Thyroid gland (tissue), 4 donors: Measurements from ENCODE around the gene IWS1. TPM values are rescaled to one million over a fixed set of nuclear protein-coding genes. Genes with fewer than 3 reads are reported as not detected.

ENCODE experiments used
- DNase-seq, 2 donors: peaks; one replicate each; pipeline ENCODE4 v3.0.0-alpha.2; 2019
- H3K27ac ChIP-seq, 3 donors: fragments of 200-600 bp; sonication (generic); 1 replicate in 2 of 3; 2 replicates in 1 of 3; pipeline ENCODE4 v1.5.1; 2016 to 2019; ENCODE audit warnings: mild to moderate bottlenecking in 1 of 3, moderate library complexity in 1 of 3
- H3K27me3 ChIP-seq: fragments of 200-600 bp; sonication (generic); one replicate; pipeline ENCODE4 v1.5.1; 2019
- H3K36me3 ChIP-seq, 2 donors: fragments of 200-600 bp; sonication (generic); one replicate each; pipeline ENCODE4 v1.5.1; 2016 to 2019
- H3K4me1 ChIP-seq, 2 donors: fragments of 200-600 bp; sonication (generic); one replicate each; pipeline ENCODE4 v1.5.1; 2017 to 2019
- H3K4me3 ChIP-seq, 3 donors: fragments of 200-600 bp; sonication (generic); replicated peaks in 1 of 3; 1 replicate in 2 of 3; 2 replicates in 1 of 3; pipeline ENCODE4 v1.5.1; 2016; ENCODE audit warnings: mild to moderate bottlenecking in 1 of 3
- H3K9me3 ChIP-seq: fragments of 200-600 bp; sonication (generic); one replicate; pipeline ENCODE4 v1.5.1; 2017
- CTCF ChIP-seq, 6 experiments: fragments of 200-600 bp in 3 of 6; fragments of 450-650 bp in 3 of 6; sonication (generic) in 3 of 6; IDR thresholded peaks; one replicate each; pipeline ENCODE4 v1.5.1; 2016 to 2019; ENCODE audit warnings: antibody characterized with exemption in 6 of 6, mild to moderate bottlenecking in 2 of 6, inconsistent platforms in 1 of 6, moderate library complexity in 1 of 6
- POLR2A ChIP-seq, 2 donors: fragments of 450-650 bp; IDR thresholded peaks; one replicate each; pipeline ENCODE4 v1.6.1; 2017; ENCODE audit warnings: antibody characterized with exemption in 2 of 2, mild to moderate bottlenecking in 2 of 2, moderate library complexity in 1 of 2
- WGBS, 2 donors: methylation state at CpG; one replicate each; pipeline ENCODE4 v1.1.5; 2017; 5-methylcytosine and 5-hydroxymethylcytosine counted together
- intact Hi-C: fragments of 100-400 bp; cut with DNase I; formaldehyde crosslinking; loops from one replicate; pipeline ENCODE4 v1.15.1; 2023
- total RNA-seq, 4 donors: library from RNA; depleted of rRNA; stranded (reverse); fragments of >200 nt; gene quantifications; one replicate each; pipeline ENCODE4 v1.2.3, GENCODE V29; 2016

The IWS1 gene
- total RNA-seq = 10 to 100 TPM; 33.8 to 70.4 (median 42.1) TPM

DNA sequence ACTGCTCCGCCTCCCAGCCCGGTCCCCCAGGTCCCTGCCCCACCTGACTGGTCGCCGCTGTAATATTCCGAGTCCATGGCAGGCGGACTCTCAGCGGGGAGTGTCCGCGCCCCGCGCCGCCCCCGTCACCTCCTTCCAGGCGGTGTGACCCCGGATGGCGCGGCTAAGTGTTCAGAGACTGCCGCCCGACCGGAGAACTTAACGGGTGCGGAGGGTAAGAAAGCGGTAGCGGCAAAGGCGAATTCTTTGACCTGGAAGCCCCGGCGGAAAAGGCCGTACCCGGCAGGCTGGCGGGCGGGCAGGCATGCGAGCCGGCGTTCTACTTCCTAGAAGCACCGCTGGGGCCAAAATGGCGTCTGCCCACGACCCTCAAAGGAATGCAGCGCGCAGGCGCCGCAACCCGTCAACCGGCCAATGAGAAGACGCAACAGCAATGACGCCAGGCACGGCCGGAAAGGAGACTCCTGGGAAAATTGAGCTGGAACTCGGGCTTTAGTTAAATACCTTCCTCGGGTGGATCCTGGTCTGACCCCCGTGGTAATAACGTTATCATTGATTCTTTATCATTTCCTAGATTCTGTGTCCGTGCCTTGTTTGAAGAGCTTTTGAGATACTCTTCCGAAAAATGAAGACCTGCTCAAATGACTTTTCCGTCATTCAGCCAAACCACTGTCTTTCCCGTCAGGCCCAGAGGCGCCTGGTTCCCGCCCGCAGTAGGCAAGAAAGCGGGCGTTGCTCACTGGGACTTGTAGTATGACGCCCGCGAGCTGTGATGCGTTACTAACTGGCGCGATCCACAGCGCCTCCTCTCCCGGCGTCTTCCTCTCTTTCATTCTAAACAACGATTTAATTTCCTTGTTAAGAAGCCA is at the start of gene IWS1:
Gene IWS1, minus strand, starts transcription at position 358 of the 869 bp plus-strand sequence. Its CDS starts 281 bp downstream, at position 77.
- intact Hi-C loops = no loop called here
- Histone ChIP-seq H3K27ac (peak within 1 kb of the TSS; percentile 83 to 95 (median 92)), H3K27me3 (no peaks in the 10 kb centered on the region), H3K36me3 (peaks cover 0 to 16% of the 10 kb centered on the region in 2 donors), H3K9me3 (no peaks in the 10 kb centered on the region), H3K4me1 (peaks cover 14 to 20% of the 10 kb centered on the region in 2 donors), H3K4me3 (peak within 1 kb of the TSS; percentile 84 to 98 (median 94))
- 0% methylated on average over 29 to 50 of the region's 70 CpGs for WGBS, 2 donors
- DNase-seq = peak; percentile 96 to 97
- TF ChIP-seq POLR2A (IDR thresholded peaks at IDR 0.05) = peak; percentile 15 to 74
- peak in 4 of 6 experiments; percentile 35 to 54 (median 40) for TF ChIP-seq CTCF (IDR thresholded peaks at IDR 0.05)

- H3K4me1 ChIP-seq = no peaks in the 10 kb centered on the region
- TF ChIP-seq POLR2A (IDR thresholded peaks at IDR 0.05) = no peak
- TF ChIP-seq CTCF (IDR thresholded peaks at IDR 0.05) = no peak
- H3K9me3 ChIP-seq = no peaks in the 10 kb centered on the region
- 50 to 65% methylated on average over 11 of the region's 11 CpGs for WGBS, 2 donors
- H3K36me3 ChIP-seq = no peaks in the 10 kb centered on the region
- intact Hi-C loops = no loop called here
- H3K27me3 ChIP-seq = no peaks in the 10 kb centered on the region
- no peak for DNase-seq
- H3K4me3 ChIP-seq = no peak overlapping the region
- no peak overlapping the region for H3K27ac ChIP-seq
Observed at GRCh38 chr2:127575941-127576432, 49.7 kb upstream of the IWS1 start.

DNA sequence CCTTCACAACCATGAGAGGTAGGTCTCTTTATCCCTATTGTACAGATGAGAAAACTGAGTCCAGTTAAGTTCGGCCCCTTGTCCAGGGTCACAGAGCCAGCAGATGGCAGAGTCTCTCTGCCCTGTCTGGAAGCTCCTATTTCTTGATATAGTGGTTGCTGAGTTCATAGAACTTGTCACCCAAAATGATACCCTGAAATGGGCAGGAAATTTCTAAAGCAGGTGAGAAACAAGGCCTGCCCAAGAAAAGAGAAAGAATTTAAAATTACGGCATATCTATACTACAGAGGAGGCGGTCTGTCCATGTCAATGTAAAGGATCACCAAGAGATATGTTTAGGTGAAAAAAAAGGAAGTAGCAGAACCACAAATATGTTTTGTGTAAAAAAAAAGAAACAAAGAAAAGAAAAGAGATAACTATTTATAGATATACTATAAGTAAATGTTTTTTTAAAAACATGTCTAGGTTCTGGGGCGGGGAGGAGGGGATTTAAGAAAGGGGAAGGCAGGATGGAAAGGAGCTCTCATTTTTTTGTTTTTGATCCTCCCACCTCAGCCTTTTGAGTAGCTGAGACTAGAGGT is 49.0 kb upstream of the IWS1 start:
- TF ChIP-seq POLR2A (IDR thresholded peaks at IDR 0.05) (no peak), CTCF (IDR thresholded peaks at IDR 0.05) (no peak)
- H3K4me1 ChIP-seq = no peaks in the 10 kb centered on the region
- WGBS, 2 donors = 91 to 96% methylated on average over 4 of the region's 4 CpGs
- H3K9me3 ChIP-seq = no peaks in the 10 kb centered on the region
- no peak overlapping the region for H3K4me3 ChIP-seq
- no peak overlapping the region for H3K27ac ChIP-seq
- no peaks in the 10 kb centered on the region for H3K36me3 ChIP-seq
- no peak for DNase-seq
- intact Hi-C loops = no loop called here
- H3K27me3 ChIP-seq = no peaks in the 10 kb centered on the region

- no peaks in the 10 kb centered on the region for H3K4me1 ChIP-seq
- intact Hi-C loops = no loop called here
- H3K27ac ChIP-seq = no peak overlapping the region
- no peaks in the 10 kb centered on the region for H3K36me3 ChIP-seq
- TF ChIP-seq CTCF (IDR thresholded peaks at IDR 0.05) (no peak), POLR2A (IDR thresholded peaks at IDR 0.05) (no peak)
- WGBS, 2 donors = 91 to 99% methylated on average over 3 of the region's 3 CpGs
- no peak overlapping the region for H3K4me3 ChIP-seq
- no peaks in the 10 kb centered on the region for H3K27me3 ChIP-seq
- DNase-seq = no peak
- H3K9me3 ChIP-seq = no peaks in the 10 kb centered on the region
Observed at GRCh38 chr2:127574656-127575055, 48.4 kb upstream of the IWS1 start.

- no peak overlapping the region for H3K27ac ChIP-seq
- no peak overlapping the region for H3K4me3 ChIP-seq
- H3K27me3 ChIP-seq = no peaks in the 10 kb centered on the region
- no peaks in the 10 kb centered on the region for H3K4me1 ChIP-seq
- TF ChIP-seq CTCF (IDR thresholded peaks at IDR 0.05) = no peak
- no peak for TF ChIP-seq POLR2A (IDR thresholded peaks at IDR 0.05)
- H3K36me3 ChIP-seq = no peaks in the 10 kb centered on the region
- H3K9me3 ChIP-seq = no peaks in the 10 kb centered on the region
- 91 to 93% methylated on average over 16 of the region's 17 CpGs for WGBS, 2 donors
- DNase-seq = no peak
- intact Hi-C loops = no loop called here
Observed at GRCh38 chr2:127573771-127574170, 47.5 kb upstream of the IWS1 start.
